AG09319 (cell line): ENCODE measurements around the gene IRF2.

Experiments
- DNase-seq: peaks from one replicate; pipeline ENCODE4 v3.0.0-alpha.2; 2010; ENCODE audit warnings: low read depth; ENCODE audit errors: extremely low read depth
- CTCF ChIP-seq: IDR thresholded peaks from 2 replicates; pipeline ENCODE4 v1.5.1; 2011; ENCODE audit warnings: low read depth, mild to moderate bottlenecking, inconsistent platforms, low read length, moderate library complexity

IRF2 gene

GRCh38 chr4:184439386-184439785 is 35.0 kb downstream of the IRF2 start:
- DNase-seq = no peak
- TF ChIP-seq CTCF = no peak

- no peak for DNase-seq
- TF ChIP-seq CTCF = no peak
Measured at GRCh38 chr4:184438375-184438774, 36.0 kb downstream of the IRF2 start.

GRCh38 chr4:184437565-184438265 is 36.6 kb downstream of the IRF2 start:
- TF ChIP-seq CTCF = no peak
- no peak for DNase-seq

- TF ChIP-seq CTCF = no peak
- no peak for DNase-seq
Measured at GRCh38 chr4:184434501-184435066, 39.8 kb downstream of the IRF2 start.

- TF ChIP-seq CTCF = no peak
- DNase-seq = no peak
Measured at GRCh38 chr4:184434021-184434420, 40.3 kb downstream of the IRF2 start.

GRCh38 chr4:184433258-184433892 is 41.0 kb downstream of the IRF2 start:
- peak; percentile 52 for DNase-seq
- peak; percentile 21 for TF ChIP-seq CTCF
